PC-9 (cell line): ENCODE results near the gene WASL.

Experiments
- CTCF ChIP-seq: fragments of 200-600 bp; sonication (generic); conservative IDR thresholded peaks from 2 replicates; pipeline ENCODE4 v1.6.1; 2017; ENCODE audit warnings: mixed run types, antibody characterized with exemption, mild to moderate bottlenecking, moderate library complexity
- EZH2 ChIP-seq: fragments of 200-600 bp; sonication (generic); IDR thresholded peaks from 2 replicates; pipeline ENCODE4 v1.8.0; 2017; ENCODE audit warnings: antibody characterized with exemption, low read depth

- TF ChIP-seq CTCF (no peak), EZH2 (no peak)
These were observed 108.2 kb downstream of the WASL start for GRCh38 chr7:123640583-123640982.
